ENCODE data around the gene NEDD4L.

DNA sequence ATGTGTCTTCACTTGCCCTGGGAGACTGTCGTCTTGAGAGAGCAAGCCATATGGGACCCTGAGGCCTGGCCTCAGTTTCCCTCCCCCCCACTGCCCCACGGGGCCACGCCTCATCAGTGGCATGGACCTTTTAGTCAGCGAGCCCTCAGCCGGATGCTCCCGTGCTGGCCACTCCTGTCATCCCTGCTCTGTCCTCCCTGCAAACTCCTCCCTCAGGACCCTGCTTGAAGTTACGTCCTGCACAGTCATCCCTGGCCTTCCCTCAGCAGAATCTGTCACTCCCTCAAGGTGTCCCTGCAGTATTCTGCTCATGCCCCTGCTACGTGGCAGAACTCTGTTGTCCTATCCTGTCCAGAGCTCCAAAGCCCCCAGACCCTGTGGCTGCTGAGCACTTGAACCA, 265.1 kb downstream of the NEDD4L start:
- TF ChIP-seq, protein P1, sequence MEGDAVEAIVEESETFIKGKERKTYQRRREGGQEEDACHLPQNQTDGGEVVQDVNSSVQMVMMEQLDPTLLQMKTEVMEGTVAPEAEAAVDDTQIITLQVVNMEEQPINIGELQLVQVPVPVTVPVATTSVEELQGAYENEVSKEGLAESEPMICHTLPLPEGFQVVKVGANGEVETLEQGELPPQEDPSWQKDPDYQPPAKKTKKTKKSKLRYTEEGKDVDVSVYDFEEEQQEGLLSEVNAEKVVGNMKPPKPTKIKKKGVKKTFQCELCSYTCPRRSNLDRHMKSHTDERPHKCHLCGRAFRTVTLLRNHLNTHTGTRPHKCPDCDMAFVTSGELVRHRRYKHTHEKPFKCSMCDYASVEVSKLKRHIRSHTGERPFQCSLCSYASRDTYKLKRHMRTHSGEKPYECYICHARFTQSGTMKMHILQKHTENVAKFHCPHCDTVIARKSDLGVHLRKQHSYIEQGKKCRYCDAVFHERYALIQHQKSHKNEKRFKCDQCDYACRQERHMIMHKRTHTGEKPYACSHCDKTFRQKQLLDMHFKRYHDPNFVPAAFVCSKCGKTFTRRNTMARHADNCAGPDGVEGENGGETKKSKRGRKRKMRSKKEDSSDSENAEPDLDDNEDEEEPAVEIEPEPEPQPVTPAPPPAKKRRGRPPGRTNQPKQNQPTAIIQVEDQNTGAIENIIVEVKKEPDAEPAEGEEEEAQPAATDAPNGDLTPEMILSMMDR (IDR thresholded peaks at IDR 0.05) = no peak
- TF ChIP-seq TCF7L2 (IDR thresholded peaks at IDR 0.05; ENCODE audit: low read depth, low read length) = no peak
